Neural progenitor cell (in vitro differentiated cells): ENCODE measurements around the gene SYT5.

ENCODE experiments used
- EZH2phosphoT487 ChIP-seq: fragments of 200-600 bp; sonication (generic); IDR thresholded peaks from 2 replicates; pipeline ENCODE4 v1.6.1; 2017; ENCODE audit warnings: antibody characterized with exemption
- TF ChIP-seq, protein P1 (sequence below): fragments of 200-600 bp; sonication (generic); IDR thresholded peaks from 2 replicates; pipeline ENCODE4 v1.5.1; 2017; ENCODE audit warnings: antibody characterized with exemption, mild to moderate bottlenecking

DNA sequence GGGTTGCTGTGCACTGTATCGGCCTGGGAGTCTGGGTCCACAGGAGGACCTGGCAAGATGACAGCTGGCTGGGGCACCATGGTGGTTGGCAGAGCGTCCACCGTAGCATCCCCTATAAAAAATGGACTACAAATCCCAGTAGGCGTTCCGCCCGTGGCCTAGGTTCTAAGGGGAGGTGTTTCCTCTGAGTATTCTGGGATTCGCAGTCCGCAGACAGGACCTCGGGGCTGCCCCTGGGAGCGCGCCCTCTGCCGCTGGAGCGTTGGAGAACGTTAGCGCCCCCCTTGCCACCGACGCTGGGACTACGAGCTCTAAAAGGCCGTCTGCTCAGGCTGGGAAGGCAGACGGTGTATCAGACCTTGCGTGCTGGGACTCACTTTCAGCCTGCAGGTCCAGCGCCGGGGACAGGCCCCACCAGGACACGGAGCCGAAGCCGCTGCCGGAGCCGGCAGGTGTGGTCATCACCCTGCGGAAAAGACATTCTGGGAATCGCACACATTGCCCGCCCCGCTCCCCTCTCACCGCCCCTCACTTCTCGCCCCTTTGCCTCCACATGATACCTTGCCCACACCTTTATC is 14.0 kb downstream of the SYT5 start:
- TF ChIP-seq, protein P1, sequence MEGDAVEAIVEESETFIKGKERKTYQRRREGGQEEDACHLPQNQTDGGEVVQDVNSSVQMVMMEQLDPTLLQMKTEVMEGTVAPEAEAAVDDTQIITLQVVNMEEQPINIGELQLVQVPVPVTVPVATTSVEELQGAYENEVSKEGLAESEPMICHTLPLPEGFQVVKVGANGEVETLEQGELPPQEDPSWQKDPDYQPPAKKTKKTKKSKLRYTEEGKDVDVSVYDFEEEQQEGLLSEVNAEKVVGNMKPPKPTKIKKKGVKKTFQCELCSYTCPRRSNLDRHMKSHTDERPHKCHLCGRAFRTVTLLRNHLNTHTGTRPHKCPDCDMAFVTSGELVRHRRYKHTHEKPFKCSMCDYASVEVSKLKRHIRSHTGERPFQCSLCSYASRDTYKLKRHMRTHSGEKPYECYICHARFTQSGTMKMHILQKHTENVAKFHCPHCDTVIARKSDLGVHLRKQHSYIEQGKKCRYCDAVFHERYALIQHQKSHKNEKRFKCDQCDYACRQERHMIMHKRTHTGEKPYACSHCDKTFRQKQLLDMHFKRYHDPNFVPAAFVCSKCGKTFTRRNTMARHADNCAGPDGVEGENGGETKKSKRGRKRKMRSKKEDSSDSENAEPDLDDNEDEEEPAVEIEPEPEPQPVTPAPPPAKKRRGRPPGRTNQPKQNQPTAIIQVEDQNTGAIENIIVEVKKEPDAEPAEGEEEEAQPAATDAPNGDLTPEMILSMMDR, result peak; percentile 86
- TF ChIP-seq EZH2phosphoT487, result no peak
